GM18951 (cell line): ENCODE results near the gene B3GNT3.

Experiments used
- POLR2A ChIP-seq: IDR thresholded peaks from 4 replicates; pipeline ENCODE4 v1.6.1; 2011; ENCODE audit warnings: mild to moderate bottlenecking; ENCODE audit not compliant: insufficient read length, insufficient read depth; ENCODE audit errors: extremely low read depth
- in situ Hi-C: fragments of 300-500 bp; cut with MboI; formaldehyde crosslinking; loops from one replicate; pipeline ENCODE4 v1.12.0; 2022; ENCODE audit warnings: low sequenced_read_pairs, mixed read lengths, inconsistent platforms; ENCODE audit not compliant: unreplicated experiment

B3GNT3 gene, protein sequence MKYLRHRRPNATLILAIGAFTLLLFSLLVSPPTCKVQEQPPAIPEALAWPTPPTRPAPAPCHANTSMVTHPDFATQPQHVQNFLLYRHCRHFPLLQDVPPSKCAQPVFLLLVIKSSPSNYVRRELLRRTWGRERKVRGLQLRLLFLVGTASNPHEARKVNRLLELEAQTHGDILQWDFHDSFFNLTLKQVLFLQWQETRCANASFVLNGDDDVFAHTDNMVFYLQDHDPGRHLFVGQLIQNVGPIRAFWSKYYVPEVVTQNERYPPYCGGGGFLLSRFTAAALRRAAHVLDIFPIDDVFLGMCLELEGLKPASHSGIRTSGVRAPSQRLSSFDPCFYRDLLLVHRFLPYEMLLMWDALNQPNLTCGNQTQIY

DNA sequence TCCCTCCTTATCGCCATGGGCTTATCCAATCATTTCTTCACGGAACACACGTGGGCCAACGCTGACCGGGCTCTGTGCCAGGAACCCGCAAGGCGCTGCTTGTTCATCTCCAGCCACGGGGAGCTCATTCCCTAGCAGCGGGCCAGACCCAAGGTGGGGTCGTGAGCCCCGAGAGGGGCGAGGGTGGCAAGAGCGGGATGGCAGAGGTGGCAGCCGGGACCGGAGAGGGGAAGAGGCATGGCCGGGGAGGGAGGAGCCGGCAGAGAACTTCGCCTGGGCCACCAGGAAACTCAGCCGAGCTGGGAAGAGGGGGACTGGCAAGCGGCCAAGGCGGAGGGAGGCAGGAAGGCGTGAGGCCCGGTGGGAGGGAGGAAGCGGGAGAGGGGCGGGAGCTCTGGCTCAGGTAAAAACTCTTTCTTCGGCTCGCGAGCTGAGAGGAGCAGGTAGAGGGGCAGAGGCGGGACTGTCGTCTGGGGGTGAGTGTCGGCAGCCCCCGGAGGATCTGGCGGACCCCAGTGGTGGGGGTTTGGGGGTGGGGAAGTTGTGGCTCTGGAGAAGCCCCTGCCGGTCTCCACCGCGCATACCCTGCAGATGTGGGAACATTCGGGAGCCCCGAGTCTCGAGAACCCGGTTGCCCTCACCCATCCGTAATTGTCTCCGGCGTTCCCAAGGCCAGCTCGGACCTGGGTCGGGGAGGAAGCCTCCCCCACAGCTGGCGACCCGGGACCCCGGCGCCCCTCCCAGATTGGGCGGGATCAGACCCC lies at the start of gene B3GNT3:
Gene B3GNT3 (plus strand): TSS at position 408 of the 764 bp plus-strand sequence. CDS start 12,670 bp downstream, outside the sequence.
- in situ Hi-C loops, result no loop called here
- TF ChIP-seq POLR2A, result no peak

DNA sequence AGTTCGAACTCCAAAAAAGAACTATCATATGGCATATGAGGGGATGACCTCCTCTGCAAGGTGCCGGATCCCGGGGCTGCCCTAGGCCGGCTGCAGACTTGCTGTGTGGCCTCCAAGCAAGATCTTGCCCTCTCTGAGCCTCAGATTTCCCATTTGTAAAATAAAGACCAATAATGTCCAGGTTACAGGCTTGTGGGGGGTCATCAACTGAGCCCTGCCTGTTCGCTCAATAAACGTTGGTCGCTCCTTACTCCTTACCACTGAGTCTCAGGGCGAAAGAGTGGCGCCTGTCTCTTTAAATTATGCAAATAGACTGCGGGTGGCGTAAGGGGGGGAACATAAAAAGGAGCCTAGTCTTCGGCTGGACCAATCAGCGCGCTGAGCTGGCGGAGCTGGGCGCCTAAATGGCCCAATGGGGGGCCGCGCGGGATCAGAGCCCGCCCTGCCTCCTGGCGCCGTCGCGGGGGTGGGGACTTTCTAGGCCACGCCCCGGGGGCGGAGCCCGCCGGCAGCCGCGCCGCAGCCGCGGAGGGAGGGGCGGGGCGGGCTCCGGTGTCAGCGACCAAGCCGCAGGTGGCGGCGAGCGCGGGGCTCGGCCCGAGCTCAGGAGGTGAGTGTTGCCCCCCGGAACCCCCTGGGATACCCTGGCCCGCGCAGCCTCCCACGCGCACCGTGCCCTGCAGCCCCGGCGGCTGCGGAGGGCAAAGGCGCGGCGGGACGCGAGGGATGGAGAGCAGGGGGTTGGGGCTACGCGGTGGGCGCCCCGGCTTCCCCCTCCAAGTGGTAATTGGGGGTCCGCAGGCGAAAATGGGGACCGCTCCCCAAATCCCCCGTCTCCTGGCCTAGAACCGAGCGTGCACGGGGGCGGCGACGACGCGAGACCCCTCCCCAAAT lies 47.5 kb upstream of the B3GNT3 start:
- peak; percentile 54 for TF ChIP-seq POLR2A
- in situ Hi-C loops, result no loop called here

DNA sequence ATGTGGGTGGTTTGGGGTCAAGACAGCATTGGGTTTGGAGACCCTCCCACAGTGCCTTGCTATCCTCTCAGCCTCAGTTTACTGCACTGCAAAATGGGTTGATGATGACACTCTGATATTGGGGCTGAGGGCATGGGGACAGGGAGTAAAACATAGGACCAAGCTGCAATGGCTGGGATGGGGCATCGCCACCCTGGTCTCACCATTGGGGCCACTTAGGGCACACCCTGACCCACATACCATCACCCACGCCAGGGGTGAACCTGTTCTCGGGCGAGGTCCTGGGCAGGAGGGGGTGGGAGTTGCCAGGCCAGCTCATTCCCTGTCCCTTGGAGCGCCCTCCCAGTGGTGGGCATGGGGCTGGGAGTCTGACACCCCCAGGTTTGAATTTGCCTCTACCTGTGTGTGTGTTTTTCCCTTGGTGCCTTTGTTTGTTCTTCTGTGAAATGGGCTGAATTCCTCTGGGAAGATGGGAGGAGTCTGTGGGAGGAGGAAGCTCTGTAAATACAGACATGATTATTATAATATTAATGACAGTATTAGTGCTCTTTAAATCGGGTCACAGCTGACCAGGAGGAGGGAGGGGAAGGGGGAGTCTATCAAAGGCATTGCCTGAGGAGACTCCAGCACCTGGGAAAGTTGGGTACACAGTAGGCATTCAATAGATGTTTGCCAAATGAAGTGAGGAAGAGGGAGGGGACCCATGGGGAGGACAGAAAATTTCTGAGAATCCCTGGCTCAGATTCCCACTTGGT lies 45.9 kb upstream of the B3GNT3 start:
- in situ Hi-C loops, result no loop called here
- TF ChIP-seq POLR2A, result no peak

DNA sequence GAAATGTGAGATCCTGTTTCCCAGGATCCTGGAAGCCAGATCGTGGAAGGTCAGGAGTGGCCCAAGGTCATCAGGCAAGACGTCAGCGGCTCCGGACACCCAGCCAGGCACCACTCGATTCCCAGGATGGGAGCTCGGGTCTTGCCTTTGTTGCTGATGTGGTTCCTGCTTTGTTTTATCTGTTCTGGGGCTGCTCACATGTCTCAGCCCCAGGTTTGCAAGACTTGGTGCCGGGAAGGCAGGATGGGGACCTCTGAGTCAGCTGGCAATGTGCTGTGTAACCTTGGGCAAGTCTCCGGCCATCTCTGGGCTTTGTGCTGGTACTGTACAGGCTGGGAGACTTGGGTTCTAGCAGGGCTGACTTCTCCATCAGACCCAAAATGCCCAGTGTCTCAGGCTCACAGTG lies 45.0 kb upstream of the B3GNT3 start:
- in situ Hi-C loops, result no loop called here
- no peak for TF ChIP-seq POLR2A

DNA sequence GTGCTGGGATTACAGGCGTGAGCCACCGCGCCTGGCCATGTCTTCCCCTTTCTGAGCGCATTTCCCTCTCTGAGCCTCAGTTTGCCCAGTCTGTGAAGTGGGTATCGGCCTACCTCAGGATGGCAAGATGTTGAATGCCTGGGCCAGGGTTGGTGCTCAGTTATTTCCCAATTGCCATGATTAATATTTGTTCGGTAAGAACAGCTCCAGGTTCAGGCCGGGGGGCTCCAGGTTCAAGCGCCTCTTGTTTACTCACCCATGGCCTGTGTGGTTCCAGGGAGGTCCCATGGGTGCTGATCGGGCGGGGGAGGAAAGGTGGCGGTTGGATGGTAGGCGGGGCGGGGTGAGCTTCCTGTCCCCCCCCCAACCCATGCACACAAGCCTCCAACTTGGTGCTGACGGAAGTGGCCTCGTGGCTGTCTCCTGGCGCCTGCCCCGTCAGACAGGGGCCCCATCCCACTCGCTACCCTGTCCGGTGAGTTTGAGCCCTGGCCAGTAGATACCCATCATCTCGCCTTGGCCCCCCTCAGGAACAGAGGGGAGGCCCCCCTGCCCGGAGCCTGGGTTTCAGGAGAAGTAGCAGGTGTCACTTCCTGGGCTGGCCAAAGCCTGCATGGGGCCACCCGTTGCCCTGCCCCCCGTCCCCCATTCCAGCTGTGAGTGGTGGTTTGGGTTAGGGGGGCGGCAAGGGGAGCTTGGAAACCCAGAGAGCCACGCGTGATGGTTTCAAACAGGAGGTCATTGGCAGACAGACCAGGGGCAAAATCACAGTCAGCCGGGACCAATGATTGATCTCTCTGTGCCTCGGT lies 43.6 kb upstream of the B3GNT3 start, which contains the start of gene FCHO1:
Gene FCHO1 (plus strand): TSS at position 375 of the 809 bp plus-strand sequence. CDS start 3,688 bp downstream, outside the sequence.
- in situ Hi-C loops, result no loop called here
- peak; percentile 65 for TF ChIP-seq POLR2A

DNA sequence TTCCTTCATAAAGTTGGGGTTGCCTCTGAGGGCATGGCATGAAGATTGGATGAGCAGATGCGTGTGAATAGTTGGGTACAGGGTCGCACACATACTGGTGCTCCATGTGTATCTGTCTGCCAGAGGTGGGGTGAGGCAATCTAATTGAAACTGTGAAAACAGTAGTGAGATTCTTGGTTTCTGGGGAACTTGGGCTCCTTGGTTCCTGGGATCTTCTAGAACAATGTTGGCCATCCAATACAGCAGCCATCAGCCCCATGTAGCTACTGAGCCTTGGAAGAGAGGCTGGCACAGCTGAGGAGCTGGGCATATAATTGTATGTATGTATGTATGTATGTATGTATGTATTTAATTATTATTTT lies 43.0 kb upstream of the B3GNT3 start:
- no peak for TF ChIP-seq POLR2A
- in situ Hi-C loops, result no loop called here

DNA sequence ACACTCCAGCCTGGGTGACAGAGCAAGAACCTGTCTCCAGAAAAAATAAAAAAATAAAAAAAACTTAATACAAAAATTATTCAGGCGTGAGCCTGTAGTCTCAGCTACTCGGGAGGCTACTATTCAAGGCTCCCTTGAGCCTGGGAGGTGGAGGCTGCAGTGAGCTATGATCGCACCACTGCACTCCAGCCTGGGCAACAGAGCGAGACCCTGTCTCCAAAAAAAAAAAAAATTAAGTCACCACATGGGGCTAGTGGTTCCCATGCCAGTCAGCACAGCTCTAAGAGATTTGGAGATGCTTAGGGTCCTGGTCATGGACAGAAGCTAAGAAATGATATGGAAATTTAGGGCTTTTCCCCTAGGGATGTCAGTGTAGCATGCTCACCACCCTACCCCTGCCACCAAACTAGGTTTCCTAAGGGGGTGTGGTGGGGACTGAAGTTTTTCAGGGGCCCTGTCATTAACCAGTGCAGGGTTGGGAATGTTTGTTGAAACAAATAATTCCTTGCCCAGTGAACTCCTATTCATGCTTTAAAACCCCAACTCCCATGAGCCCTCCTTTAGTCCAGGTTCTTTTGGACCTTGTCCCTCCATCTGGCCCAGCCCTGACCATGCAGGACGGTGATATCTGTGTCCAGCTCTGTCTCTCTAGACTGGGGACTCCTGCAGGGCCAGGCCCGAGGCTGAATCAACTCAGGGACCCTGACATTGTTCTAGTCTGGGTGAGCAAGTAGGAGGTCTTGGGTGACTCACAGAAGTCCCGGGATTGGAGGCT lies 41.9 kb upstream of the B3GNT3 start:
- in situ Hi-C loops, result no loop called here
- TF ChIP-seq POLR2A, result no peak

DNA sequence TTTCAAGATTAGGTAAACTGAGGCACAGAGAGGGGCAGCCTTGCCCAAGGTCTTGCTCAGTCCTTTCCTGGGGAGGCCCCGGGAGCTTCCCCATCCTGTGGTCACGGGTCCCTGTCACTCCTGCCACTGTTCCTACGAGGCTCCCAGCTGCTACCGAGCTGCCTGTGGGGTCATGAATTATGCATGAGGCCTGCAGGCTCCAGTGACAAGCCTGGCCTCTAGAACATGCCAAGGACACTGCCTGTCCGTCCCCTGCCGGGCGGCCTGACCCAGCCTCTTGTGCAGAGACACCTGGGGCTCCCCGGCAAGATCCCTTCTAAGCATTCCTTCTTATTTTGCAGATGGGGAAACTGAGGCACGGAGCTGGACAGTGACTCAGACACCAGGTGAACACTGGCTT lies 41.0 kb upstream of the B3GNT3 start:
- TF ChIP-seq POLR2A, result no peak
- in situ Hi-C loops, result no loop called here

DNA sequence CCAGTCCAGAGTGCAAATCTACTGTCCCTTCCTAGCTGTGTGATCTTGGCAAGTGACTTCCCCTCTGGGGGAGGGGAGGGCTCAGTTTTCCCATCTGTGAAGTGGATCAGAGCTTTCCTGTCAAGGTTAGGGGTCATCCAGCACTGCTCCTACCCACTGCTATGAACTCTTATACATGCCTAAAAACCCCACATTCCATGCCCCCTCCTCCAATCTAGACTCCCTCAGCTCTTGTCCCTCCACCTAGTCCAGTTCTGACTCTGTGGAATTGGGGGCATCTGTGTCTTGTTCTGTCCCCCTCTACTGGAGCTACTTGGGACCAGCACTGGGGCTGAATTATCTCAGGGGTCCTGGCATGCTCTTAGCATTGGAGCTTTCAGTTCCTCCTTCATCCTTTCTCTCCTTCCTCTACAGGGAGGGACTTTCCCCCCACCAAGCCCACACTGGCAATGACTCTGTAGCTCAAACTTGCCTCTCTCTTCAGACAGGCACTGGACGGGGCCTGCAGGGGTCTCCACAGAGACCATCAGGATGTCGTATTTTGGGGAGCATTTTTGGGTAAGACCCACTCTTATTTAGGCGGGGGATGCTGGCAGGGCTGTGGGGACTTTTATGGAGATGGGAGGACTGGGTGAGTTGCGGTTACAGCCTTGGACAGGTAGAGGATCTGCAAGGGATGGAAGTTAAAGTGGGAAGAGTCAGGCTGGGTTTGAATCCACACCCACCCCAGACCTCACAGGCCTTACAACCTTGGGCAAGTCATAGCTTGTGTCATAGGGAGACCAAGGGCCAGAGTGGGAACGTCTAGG lies 40.1 kb upstream of the B3GNT3 start:
- TF ChIP-seq POLR2A, result no peak
- in situ Hi-C loops, result no loop called here

DNA sequence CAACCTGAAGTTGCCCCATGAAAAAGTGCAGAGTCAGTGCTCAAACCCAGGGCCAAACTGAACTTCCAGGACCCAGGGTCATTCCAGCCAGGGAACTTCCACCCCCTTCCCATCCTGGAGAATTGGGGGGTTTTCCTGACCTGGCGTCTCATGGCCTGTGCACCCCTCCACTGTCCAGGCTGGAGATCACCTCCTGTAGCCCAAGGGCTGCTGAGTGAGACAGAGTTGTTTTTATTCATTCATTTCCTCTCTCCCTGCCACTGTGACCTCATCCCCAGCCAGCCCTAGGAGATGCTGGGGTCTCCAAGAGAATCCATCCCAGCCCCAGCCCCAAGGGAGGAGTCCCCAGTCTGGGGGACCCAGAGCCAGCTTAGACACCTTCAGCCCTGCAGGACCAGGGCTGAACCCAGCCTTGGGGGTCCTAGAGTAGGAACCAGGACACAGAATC lies 39.5 kb upstream of the B3GNT3 start:
- in situ Hi-C loops, result no loop called here
- TF ChIP-seq POLR2A, result no peak
